Bronchial epithelial cell (primary cell): ENCODE measurements around the gene AVPI1. TPM values are rescaled to one million over a fixed set of nuclear protein-coding genes. Genes with fewer than 3 reads are reported as not detected.

Source experiments
- DNase-seq: peaks from one replicate; pipeline ENCODE4 v3.0.0-alpha.2; 2010; ENCODE audit warnings: low read depth
- FAIRE-seq: peaks from 2 replicates; lab custom pipeline; 2011; peaks lifted over from hg19 to GRCh38; lab: Jason Lieb, UNC
- H3K27me3 ChIP-seq: 2 replicates; pipeline ENCODE4 v1.5.1; 2011; ENCODE audit warnings: low read length; ENCODE audit not compliant: control insufficient read depth, insufficient read depth
- H3K36me3 ChIP-seq: 2 replicates; pipeline ENCODE4 v1.5.1; 2011; ENCODE audit warnings: low read length; ENCODE audit not compliant: control insufficient read depth, insufficient read depth
- H3K4me3 ChIP-seq: 2 replicates; pipeline ENCODE4 v1.5.1; 2011; ENCODE audit warnings: mild to moderate bottlenecking, low read depth, low read length, control low read depth
- CTCF ChIP-seq: IDR thresholded peaks from 2 replicates; pipeline ENCODE4 v1.5.1; 2011; ENCODE audit warnings: mild to moderate bottlenecking, moderate library complexity, low read length, control low read depth, inconsistent platforms; ENCODE audit not compliant: insufficient read depth, severe bottlenecking
- total RNA-seq: library from RNA; depleted of rRNA; stranded (reverse); fragments of >200 nt; gene quantifications from 2 replicates; pipeline ENCODE4 v1.2.1, GENCODE V29; 2014

Gene AVPI1
- total RNA-seq, 1 donor from 2014 or later, result 89.2 TPM

GRCh38 chr10:97731346-97732051, 44.5 kb upstream of the AVPI1 start:
- H3K27me3 ChIP-seq, result no peaks in the 10 kb centered on the region
- TF ChIP-seq CTCF, result peak; percentile 85
- H3K4me3 ChIP-seq, result no peak overlapping the region
- H3K36me3 ChIP-seq, result no peaks in the 10 kb centered on the region
- peak; percentile 90 for FAIRE-seq
- peak; percentile 72 for DNase-seq

- Histone ChIP-seq H3K4me3 (no peak overlapping the region), H3K36me3 (no peaks in the 10 kb centered on the region)
- DNase-seq, result no peak
Observed at GRCh38 chr10:97729014-97729413, 42.0 kb upstream of the AVPI1 start.

GRCh38 chr10:97726636-97727178, 39.7 kb upstream of the AVPI1 start:
- Histone ChIP-seq H3K27me3 (no peaks in the 10 kb centered on the region), H3K4me3 (no peak overlapping the region), H3K36me3 (no peaks in the 10 kb centered on the region)
- no peak for TF ChIP-seq CTCF
- FAIRE-seq, result peak; percentile 84
- DNase-seq, result peak; percentile 94

More at GRCh38 chr10:97729014-97729413, 42.0 kb upstream of the AVPI1 start:
- TF ChIP-seq CTCF, result no peak
- no peak for FAIRE-seq
- H3K27me3 ChIP-seq, result no peaks in the 10 kb centered on the region

GRCh38 chr10:97724341-97724941, 37.4 kb upstream of the AVPI1 start:
- Histone ChIP-seq H3K27me3 (no peaks in the 10 kb centered on the region), H3K36me3 (no peaks in the 10 kb centered on the region), H3K4me3 (no peak overlapping the region)
- TF ChIP-seq CTCF, result no peak
- FAIRE-seq (peak; percentile 7), DNase-seq (peak; percentile 81)

- Histone ChIP-seq H3K4me3 (no peak overlapping the region), H3K36me3 (peaks cover under 1% of the 10 kb centered on the region), H3K27me3 (no peaks in the 10 kb centered on the region)
- FAIRE-seq, result no peak
- TF ChIP-seq CTCF, result no peak
- DNase-seq, result no peak
Observed at GRCh38 chr10:97723001-97723400, 36.0 kb upstream of the AVPI1 start.
